Stimulated activated CD4-positive, alpha-beta T cell treated with anti-CD3 and anti-CD28 coated beads, Interleukin-2, amount 100 ng/mL, for 24 hours (primary cell): Measurements from ENCODE around the gene SLC2A13.

Experiments
- DNase-seq, 2 donors: peaks; one replicate each; pipeline ENCODE4 v3.0.0-alpha.2; 2020

Gene SLC2A13

GRCh38 chr12:40105515-40106201 is at the start of gene SLC2A13:
Gene SLC2A13 (minus strand): TSS chr12:40106081. CDS start chr12:40105808, 273 bp downstream.
- DNase-seq = peak; percentile 73 to 76

- DNase-seq = no peak
Measured at GRCh38 chr12:40154381-40154780, 48.5 kb upstream of the SLC2A13 start.

DNA sequence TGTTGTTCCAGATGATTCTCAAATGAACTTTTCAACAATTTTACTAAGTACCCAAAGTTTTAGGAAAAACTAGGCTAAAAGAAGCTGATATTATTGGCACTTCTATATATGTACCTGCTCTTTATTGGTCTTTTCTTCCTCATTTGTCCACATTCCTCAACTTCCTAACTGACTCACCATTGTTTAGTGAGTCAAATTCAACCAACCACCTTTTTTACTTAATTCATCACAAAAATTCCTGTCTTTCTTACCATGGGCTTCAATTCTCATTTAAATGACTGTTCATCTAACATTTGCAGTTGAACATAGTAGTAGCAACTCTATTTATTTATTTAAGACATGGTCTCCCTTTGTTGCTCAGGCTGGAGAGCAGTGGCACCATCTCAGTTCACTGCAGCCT is 47.6 kb upstream of the SLC2A13 start:
- DNase-seq = no peak

DNA sequence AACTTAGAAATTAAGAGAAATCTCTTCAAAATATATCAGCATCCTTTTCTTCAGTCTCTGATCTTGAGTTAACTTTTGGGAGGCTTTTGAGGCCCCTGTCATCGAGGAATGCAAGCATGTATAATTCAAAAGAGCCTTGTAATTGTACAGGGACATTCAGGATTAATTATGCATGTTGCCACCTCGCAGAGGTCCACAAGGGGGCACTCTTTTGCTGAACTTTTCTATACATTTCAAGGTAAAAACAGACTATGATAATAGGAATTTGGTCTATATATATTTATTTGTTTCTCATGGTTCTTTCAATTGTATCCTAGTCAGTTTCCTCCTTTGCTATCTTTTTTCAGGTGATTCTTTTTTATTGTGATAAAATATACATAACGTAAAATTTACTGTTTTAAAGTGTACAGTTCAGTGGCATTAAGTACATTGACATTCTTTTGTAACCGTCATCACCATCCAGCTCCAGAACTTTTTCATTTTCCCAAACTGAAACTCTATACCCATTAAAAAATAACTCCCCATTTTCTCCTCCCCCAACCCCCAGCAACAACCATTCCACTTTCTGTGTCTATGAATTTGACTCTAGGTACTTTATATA is 47.0 kb upstream of the SLC2A13 start:
- DNase-seq = peak; percentile 61 to 63

DNA sequence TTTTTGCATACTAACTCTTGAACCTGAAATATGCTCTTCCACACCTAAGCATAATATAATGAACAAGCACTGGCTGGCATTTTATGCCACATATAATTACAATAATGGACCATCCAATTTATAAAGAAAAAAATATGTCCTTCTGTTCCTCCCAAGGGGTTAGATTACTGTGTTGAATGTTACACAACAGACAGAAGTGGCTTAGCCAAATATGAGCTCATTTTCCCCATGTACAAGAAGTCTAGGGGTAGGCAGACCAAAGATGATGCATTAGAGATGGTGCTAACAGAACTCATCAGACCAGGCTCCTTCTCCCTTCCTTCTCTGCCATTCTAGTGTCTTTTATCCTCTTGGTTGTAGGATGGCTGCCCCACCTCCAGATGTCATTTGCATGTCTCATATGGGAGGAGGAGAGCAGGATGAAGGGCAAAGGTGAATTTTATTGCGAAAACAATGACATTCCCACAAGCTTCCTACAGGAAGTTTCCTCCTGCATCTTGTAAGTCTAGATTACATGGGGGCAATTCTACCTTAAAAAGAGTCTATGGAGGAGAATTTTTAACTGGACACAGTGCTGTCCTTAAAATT is 43.9 kb upstream of the SLC2A13 start:
- no peak for DNase-seq

- DNase-seq = no peak
Measured at GRCh38 chr12:40146800-40147797, 41.2 kb upstream of the SLC2A13 start.

- no peak for DNase-seq
Measured at GRCh38 chr12:40145896-40146295, 40.0 kb upstream of the SLC2A13 start.

- no peak for DNase-seq
Measured at GRCh38 chr12:40144023-40144422, 38.1 kb upstream of the SLC2A13 start.

- no peak for DNase-seq
Measured at GRCh38 chr12:40142001-40142744, 36.3 kb upstream of the SLC2A13 start.

GRCh38 chr12:40138526-40138925 is 32.6 kb upstream of the SLC2A13 start:
- DNase-seq = no peak

GRCh38 chr12:40137252-40137651 is 31.4 kb upstream of the SLC2A13 start:
- no peak for DNase-seq

GRCh38 chr12:40127408-40127807 is 21.5 kb upstream of the SLC2A13 start:
- no peak for DNase-seq

GRCh38 chr12:40123496-40123895 is 17.6 kb upstream of the SLC2A13 start:
- no peak for DNase-seq

- DNase-seq = no peak
Measured at GRCh38 chr12:40122842-40123241, 17.0 kb upstream of the SLC2A13 start.

DNA sequence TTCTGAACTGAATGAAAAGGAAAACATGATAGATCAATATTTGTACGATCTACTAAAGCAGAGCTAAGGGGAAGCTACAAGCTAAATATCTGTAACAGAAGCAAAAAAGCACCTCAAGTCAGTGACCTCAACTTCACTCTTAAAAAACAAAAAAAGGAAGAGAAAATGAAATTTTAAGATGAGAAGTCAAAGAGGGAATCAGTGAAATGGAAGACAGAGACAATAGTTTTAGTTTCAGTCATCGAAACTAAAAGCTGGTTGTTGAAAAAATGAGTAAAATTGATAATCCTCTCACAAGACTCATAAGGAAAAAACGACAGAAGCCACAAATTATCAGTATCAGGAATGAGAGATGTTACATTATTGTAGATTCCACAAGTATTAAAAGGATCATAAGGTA is 11.9 kb upstream of the SLC2A13 start:
- DNase-seq = no peak

GRCh38 chr12:40110586-40110985 is 4.7 kb upstream of the SLC2A13 start:
- no peak for DNase-seq

- DNase-seq = peak; percentile 46 to 50
Measured at GRCh38 chr12:40107803-40108620, 2.1 kb upstream of the SLC2A13 start.

- peak; percentile 92 to 93 for DNase-seq
Measured at GRCh38 chr12:40107098-40107802, 1.4 kb upstream of the SLC2A13 start.

DNA sequence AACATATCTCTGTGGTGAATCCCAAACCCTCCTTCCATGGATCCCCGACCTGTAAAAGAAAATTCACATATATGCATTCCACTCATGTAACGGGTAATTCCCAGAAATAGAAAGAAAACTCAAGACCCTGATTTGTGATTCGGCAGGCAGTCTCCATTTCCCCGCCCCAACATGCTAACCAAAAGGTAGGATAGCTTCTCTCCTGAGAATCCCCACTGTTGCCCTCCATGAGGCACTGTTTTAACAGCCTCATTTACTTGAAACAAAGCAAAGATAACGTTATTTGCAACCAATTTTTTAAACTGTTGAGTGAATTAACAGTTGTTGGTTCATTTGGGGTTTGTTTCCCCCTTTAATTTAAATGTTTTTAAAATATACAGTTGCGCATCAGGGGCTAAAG is 774 bp upstream of the SLC2A13 start:
- DNase-seq = no peak

DNA sequence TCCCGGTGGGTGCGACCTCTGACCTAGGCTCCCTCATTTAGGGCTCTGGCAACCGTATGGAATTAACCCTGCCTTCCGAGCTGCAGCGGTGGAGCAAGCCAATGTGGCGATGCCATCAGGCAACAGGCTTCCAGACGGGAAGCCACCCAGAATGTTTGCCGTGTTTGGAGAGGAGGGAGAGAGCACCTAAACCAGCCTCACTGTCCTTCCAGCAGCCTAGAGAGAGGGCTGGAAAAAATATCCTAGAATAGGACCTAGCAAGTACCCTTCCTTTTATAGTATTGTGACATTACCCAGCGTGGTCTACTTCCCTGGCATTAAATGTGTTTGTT is 287 bp upstream of the SLC2A13 start:
- no peak for DNase-seq

DNA sequence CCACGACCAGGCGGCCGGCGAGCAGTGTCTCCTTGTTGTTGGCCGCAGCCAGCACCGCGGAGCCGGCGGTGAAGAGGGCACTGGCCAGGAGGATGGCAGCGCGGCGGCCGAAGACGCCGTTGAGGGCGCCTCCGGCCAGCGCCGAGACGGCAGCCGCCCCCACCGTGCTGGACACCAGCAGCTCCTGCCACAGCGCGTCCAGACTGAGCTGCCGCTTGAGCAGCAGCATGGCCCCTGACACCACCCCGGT is 691 bp downstream of the SLC2A13 start:
- DNase-seq = peak in 1 of 2 donors; percentile 27
